Activated CD4-positive, alpha-beta T cell treated with anti-CD3 and anti-CD28 coated beads, Interleukin-2, amount 50 U/mL, for 24 hours (primary cell): ENCODE results near the gene CTSL.
"Not testable (repeated sequence)": the region's sequence is repeated elsewhere in the genome, so short reads cannot be mapped to it uniquely, and the experiment has no call there.

ENCODE experiments used
- DNase-seq, 2 donors: peaks; one replicate each; pipeline ENCODE4 v3.0.0-alpha.2; 2020; ENCODE audit warnings: low read depth in 1 of 2, low spot score in 1 of 2

Gene CTSL

DNA sequence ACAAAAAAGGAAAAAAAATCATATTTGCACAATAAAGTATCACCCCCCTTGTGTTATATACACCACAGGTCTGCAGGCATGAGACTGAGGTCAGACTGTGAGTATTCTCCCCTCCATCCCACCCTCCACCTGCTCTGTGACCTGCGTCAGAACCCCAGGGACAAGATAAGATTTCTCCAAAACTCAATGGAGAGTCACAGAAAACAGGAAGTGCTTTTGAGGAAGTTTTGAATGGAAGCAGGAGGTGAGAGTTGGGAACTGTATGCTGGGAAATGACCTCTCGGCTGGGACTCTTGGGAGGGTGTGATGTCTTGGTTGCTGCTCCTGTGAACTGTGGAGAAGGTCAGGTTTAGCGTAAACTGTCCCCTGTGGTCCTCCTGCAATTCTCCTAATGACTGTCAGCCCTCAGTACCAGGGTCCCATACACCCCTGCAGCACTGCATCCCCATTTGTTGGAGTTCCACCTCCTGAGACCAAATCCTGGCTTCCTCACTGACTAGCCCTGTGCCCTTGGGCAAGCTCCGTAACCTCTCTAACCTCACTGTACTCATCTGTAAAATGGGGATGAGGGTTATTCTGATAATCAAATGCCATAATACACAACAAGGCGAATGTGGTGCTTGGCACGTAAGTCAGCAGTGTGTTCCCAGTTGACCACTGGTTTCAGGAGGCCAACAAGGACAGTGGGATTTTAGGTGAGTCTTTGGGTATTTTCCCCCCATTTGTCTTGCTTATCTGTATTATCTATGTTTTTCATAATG, 6.9 kb upstream of the CTSL start:
- no peak for DNase-seq

DNA sequence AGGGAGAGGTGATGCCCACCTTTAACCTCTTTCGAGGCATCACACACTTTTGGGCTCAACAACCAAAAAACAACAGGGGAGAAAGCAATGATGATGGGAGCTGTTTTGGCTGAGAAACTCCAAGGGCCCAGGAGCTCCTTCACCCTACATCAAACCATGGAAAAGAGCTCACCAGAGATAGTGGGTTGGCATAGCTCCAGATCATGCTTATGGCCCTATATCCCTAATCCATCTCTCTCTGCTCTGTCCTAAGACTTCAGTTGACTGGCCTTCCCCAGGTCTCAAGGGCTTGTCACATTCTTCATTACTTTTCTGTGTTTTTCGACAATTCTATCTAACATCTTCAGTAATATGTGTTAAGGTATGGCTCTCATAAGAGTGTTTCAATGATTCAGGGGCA, 5.7 kb upstream of the CTSL start:
- no peak for DNase-seq

DNA sequence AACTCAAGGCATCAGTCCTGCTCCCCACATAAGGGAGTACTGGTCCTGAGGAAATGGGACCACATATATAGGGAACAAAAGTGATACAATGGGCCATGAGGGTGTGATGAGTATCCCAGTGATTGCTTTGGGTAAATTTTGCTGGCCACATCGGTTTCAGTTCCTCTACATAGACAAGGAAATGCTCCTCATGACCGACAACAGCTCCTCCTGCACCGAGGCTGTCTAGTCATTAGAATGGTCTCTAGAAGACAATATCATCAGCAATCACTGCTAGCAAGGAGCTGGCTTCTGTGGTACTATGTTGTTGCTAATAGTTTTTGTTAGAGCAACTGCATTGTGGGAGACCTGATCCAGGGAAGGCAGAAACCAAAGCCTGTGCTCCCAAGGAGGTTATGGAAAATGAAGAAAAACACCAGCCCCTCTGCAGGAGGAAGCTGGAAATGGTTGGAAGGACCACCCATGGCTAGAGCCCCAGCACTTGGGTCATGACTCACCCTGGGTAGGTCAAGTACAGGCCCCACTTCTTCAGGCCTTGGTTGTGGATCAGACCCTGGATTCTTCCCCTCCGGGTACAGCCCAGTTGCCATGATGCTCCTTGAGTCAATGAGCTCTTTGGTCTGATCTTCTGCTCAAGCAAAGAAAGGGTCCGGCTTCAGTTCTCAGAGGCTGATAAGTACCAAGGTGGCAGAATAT, 3.4 kb upstream of the CTSL start:
- no peak for DNase-seq

DNA sequence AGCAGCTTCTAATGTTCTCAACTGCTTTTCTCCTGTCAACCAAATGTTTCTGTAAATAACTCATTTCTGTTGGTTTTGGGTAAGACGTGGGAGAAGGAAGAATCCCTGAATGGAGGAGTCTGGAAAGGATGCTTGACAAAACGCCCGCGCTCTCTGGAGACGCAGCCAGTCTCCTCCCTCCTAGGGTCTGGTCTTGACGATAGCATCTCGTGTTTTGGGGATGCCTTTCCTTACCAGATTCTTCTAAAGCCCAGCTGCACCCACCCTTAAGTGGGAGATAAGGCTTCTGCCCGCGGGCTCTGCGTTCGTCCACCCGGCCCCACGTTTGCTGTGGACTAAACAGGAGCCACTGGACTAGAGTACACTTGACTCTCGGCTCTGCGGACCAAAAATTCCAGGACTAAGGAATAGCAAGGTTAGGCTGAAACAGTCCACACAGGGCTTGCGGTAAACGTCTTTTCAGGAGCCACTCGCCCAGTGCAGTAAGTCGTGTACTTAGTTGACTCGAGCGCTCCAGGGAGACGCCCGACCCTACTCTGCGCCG, 491 bp upstream of the CTSL start:
- DNase-seq = no peak

DNA sequence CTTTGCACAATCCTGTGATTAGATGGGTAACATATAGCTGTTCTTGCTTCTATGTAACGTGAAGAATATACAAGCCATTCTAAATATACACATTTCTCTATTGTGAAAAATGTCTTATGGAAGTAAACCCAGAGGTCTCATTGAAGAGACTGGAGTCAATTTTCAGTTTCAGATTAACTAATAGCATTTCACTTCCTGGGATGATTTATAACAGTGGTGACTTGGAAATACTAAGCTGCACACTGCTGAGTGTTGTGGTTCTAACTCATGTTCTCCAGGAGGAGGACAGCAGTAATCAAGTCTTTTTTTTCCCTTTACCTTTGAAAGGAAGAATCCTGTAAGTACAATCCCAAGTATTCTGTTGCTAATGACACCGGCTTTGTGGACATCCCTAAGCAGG, 3.3 kb downstream of the CTSL start:
- no peak for DNase-seq

DNA sequence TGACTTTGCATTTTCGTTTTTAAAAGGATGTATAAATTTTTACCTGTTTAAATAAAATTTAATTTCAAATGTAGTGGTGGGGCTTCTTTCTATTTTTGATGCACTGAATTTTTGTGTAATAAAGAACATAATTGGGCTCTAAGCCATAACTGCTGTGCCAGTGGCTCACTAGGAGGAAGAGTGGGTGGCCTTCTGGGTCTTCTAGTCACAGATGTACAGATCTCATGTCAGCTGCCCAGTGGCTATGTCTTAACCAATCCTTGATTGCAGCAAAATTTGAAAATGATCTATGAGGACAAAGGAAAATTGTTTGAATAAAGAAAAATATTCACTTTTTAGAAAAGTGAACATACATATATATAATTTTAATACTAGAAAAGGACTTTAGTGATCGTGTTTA, 5.4 kb downstream of the CTSL start:
- no peak for DNase-seq

DNA sequence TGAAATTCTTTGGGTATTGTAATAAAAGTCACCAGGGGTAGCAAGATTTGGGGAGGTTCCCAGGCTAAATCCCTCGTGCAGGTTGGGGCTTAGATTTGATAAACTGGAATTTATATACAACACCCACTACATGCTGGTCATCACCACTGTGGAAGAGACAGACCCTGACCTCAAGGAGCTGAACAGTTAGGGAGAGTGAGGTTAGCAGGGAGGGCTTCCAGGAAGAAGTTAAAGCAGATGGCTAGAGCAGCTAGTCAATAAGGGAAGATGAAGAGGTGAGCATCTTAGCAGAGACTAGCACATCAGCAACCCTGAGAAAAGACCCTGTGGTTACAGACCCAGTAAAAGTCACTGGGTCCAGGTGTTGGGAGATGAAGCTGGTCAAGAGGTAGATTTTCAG, 6.4 kb downstream of the CTSL start:
- no peak for DNase-seq

DNA sequence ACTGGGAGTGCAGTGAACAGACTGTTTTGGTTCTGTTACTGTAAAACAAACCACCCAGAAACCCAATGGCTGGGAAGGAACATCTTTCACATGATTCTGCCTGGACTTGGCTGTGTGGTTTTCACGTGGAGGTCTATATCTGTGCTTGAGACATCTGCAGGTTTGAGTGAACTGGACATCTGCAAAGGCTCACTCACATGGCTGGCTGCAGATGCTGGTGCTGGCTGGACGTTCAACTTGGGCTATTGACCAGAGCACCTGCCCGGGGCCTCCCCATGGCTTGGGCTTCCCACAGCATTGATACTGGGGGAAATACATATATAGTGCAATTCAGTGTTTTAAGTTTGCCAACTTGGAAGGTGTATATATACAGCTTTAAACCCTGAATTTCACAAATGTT, 6.8 kb downstream of the CTSL start:
- no peak for DNase-seq

DNA sequence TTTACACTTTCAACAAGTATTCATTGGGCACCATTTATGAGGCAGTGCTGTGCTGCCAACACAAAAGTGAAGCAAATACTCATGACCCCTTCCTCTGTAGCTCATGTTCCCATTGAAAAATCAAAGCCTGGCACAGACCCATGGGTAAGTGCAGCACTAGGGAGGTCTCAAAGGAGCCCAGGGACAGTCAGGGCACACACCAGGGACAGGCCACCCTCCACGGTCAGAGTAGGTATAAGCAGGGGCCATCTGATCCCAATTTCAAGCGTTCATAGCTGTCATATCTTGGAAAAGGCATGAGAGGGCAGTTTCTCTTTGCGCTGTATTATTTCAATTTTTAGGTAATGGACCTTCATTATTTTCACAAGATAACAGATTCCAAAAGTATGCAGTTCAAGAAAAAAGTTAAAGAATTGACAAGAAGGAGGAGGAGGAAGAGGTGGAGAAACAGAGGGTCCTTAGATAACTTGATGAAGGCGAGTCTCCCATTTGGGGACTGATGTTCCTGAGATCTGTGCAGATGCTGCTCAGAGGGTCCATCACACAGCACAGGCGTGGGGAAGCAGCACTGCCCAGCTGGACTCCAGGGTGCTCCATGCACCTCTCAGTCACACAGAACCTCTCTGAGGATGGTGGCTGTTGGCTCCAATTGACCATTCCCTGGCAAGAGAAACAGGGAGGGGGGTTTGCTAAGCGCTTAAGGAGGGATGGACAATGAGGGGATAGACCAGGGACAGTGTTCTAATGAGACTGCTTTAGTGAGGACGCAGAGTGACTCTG, 7.5 kb downstream of the CTSL start:
- no peak for DNase-seq

DNA sequence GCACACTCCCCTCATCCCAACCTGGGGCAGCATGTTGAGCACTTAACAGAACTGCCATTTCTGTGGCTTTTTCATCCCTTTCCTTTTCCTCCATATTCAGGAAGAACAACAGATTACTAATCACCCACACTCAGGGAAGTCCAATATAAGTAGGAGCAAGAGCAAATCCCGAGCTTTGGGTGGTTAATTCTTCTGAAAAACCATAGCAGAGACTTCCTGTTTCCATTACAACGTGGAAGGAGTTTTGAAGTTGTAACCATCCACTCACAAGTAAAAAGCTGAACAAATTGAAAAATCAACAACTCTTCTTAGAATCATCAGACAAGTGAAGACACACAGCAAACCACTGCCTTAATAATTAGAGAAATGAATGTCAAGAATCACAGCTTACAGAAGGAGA, 8.2 kb downstream of the CTSL start:
- no peak for DNase-seq

DNA sequence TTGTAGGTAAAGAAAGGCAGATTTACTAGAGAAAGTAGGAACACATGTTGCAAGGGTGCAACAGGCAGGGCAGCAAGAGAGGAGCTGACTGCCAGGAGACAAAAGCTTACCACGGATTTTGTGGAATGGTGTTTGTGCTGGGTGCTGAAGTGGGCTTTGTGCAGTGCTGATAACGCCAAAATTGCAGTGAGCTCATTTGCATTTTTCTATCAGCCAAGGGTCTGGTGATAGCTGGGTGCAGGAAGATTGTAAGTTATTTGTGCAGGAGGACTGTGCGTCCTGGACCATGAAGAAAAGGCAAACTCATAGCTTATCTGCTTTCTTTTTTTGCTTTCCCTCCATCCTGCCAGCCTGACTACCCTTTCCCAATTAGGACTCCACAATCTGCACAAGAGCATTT, 13.6 kb downstream of the CTSL start:
- no peak for DNase-seq

DNA sequence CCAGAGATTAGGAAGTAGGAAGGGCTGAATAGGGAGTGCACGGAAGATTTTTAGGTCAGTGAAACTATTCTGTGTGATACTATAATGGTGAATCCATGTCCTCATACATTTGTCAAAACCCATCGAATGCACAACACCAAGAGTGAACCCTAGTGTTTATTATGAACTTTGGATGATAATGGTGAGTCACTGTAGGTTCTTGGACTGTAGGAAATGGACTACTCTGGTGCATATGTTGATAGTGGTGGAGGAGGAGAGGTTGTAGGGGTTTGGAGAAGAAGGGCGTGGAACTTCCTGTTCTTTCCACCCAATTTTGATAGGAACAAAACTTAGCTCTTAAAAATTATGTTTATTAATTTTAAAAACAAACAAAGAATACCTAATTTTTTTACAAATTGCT, 14.3 kb downstream of the CTSL start:
- no peak for DNase-seq

DNA sequence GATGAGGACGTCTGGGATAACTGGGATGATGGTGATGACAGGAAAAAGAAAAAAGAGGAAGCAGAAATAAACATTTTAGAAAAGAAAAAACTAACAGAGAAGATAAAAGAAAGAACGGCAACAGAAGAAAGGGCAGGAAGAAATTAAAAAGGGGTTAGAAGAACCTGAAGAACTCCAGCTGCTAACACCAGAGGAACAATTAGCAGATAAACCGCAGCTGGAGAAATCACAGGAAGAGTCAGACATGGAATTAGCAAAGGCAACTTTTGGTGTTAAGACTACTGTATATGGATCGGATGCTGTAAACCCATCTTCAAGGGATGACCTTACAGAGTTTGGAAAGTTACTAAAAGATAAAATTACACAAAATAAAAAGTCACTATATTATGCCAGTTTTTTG, 15.4 kb downstream of the CTSL start:
- no peak for DNase-seq

DNA sequence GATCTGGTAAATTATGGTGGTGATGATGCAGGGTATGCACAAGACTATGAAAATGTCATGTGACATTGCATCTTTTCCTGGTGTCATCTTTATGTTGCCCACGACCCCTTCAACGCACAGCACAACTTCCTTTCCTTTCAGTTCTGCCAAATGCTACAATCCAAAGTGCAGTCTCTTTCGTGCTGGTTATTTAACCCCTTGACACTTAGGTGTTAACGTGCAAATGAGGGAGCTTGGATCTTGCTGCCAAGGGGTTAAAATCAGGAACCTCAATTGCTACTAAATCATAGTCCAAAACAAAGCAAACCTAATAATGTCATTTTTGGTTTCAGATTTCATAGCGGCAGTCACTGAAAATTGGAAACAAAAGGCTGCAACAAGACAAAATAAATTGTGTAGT, 16.0 kb downstream of the CTSL start:
- no peak for DNase-seq

DNA sequence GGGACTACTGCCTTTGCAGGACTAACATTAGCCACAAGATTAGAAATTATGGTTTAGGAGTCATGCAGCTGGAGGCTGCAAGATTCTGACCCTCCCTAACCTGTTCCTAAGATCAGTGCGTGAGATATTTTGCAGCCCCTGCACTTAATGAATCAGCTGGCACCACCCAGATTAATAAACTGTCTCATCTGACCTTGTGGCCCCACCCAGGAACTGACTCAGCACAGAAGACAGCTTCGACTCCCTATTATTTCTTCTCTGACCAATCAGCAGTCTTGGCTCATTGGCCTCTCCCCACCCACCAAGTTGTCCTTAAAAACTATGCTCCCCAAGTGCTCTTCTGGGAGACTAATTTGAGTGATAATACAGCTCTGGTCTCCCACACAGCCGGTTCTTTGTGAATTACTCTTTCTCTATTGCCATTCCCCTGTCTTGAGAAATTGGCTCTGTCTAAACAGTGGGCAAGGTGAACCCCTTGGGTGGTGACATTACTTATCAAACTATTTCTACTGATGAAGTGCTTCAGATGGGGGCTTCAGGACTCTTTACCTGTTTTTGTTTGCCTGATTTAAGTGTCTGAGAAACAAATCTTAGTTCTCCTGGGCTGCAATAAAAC, 17.0 kb downstream of the CTSL start:
- no peak for DNase-seq

DNA sequence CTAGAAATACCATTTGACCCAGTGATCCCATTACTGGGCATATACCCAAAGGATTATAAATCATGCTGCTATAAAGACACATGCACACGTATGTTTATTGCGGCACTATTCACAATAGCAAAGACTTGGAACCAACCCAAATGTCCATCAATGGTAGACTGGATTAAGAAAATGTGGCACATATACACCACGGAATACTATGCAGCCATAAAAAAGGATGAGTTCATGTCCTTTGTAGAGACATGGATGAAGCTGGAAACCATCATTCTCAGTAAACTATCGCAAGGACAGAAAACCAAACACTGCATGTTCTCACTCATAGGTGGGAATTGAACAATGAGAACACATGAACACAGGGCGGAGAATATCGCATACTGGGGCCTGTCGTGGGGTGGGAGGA, 18.3 kb downstream of the CTSL start:
- not testable (repeated sequence) for DNase-seq

DNA sequence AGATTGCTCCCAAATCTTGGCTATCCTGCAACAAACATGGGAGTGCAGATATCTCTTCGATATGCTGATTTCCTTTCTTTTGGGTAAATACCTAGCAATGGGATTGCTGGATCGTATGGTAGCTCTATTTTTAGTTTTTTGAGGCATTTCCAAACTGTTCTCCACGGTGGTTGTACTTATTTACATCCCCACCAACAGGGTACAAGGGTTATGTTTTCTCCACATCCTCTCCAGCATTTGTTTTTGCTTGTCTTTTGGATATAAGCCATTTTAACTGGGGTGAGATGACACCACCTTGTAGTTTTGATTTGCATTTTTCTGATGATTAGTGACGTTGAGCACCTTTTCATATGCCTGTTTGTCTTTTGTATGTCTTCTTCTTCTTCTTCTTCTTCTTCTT, 20.3 kb downstream of the CTSL start:
- no peak for DNase-seq

DNA sequence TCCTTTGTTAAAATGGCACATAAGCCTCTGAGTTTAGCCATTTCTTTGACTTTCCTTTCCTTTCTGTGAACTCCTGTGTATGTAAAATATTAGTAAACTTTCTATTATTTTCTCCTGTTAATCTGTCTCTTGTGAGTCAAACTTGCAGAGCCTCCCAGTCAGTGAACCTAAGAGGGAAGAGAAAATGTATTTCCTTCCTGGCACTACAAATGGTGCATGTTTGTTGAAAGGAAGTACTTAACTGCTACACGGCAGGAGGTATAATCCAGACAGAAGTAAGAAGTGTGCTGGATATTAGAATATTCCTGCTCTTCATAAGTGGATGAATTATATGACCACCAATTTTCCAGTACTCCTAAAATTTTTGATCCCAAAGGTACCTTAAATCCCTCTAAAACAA, 23.0 kb downstream of the CTSL start:
- no peak for DNase-seq

DNA sequence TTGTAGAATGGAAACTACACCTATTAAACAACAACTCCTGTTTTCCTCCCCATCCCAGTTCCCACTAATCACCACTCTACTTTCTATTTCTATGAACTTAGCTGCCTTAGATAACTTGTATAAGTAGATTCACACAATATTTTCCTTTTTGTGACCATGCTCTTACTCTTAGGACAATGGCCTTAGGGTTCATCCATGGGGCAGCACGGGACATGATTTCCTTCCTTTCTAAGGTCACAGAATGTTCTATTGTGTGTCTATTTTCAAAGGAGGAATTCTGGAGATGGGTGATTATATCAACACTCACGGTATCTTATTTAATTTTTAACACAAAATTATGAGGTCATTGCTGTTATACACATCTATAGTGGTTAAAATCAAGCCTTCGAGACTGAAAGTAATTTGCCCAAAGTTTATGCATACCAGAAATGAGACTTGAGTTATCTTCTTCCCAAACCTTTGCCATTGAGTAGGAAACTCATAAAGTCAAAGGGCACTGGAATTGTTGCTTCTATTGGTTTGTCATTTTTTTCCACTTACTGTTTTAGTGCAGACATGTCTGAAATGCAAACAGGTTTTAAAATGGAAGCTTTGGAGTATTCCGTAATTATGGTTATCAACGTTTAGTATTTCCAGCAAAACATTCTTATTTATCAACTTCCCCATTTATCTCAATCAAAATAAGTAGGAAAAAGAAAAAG, 23.6 kb downstream of the CTSL start:
- no peak for DNase-seq

DNA sequence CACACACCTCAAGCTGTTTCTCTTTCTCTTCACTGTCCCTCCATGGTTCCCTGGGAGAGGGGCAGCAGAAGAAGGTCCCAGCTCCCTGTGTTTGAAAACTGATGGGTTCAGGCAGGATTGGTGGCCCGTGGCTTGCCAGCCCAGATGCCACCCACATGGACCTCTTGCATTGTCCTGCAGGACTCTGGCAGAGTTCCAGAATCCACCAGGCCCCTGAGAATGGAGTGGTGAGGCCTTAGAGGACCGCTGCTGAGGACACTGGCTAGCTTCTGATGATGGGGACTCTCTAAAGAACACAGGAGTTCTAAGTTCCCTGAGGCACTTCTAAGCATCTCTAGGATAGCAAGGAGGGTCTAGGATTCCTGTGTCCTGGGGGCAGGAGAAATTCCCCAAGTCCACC, 24.8 kb downstream of the CTSL start:
- DNase-seq = no peak

DNA sequence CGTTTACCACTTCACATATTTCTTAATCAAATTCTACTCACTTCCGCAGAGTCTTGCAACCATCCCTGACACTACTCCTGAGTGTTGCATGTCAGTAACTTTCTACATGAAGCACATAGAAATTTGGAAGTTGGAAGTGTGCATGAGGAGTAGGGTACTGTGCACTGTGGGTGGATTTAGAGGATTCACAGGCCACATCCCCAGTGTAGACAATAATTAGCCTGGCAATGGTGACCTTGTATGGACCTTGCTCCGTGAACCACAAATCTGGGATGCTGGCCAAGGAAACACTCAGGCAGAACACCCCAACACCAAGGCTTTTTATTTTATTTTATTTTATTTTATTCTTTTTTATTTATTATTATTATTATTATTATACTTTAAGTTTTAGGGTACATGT, 25.5 kb downstream of the CTSL start:
- DNase-seq = no peak
